ENCODE measurements around the gene ENPEP.
"Not testable (repeated sequence)": the region's sequence is repeated elsewhere in the genome, so short reads cannot be mapped to it uniquely, and the experiment has no call there.

- TF ChIP-seq, protein P1, sequence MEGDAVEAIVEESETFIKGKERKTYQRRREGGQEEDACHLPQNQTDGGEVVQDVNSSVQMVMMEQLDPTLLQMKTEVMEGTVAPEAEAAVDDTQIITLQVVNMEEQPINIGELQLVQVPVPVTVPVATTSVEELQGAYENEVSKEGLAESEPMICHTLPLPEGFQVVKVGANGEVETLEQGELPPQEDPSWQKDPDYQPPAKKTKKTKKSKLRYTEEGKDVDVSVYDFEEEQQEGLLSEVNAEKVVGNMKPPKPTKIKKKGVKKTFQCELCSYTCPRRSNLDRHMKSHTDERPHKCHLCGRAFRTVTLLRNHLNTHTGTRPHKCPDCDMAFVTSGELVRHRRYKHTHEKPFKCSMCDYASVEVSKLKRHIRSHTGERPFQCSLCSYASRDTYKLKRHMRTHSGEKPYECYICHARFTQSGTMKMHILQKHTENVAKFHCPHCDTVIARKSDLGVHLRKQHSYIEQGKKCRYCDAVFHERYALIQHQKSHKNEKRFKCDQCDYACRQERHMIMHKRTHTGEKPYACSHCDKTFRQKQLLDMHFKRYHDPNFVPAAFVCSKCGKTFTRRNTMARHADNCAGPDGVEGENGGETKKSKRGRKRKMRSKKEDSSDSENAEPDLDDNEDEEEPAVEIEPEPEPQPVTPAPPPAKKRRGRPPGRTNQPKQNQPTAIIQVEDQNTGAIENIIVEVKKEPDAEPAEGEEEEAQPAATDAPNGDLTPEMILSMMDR (conservative IDR thresholded peaks at IDR 0.05; ENCODE audit: low read depth, low read length): not testable (repeated sequence)
- not testable (repeated sequence) for TF ChIP-seq EZH2 (IDR thresholded peaks at IDR 0.05; ENCODE audit: borderline replicate concordance, low read depth, low read length, poor library complexity, severe bottlenecking)
Measured at GRCh38 chr4:110437292-110437691, 38.7 kb upstream of the ENPEP start.
